Measurements from ENCODE around the gene OSBPL2. TPM values are rescaled to one million over a fixed set of nuclear protein-coding genes. Genes with fewer than 3 reads are reported as not detected.

Gene OSBPL2
- total RNA-seq, 1 experiment from 2014 or later = 36.9 TPM

DNA sequence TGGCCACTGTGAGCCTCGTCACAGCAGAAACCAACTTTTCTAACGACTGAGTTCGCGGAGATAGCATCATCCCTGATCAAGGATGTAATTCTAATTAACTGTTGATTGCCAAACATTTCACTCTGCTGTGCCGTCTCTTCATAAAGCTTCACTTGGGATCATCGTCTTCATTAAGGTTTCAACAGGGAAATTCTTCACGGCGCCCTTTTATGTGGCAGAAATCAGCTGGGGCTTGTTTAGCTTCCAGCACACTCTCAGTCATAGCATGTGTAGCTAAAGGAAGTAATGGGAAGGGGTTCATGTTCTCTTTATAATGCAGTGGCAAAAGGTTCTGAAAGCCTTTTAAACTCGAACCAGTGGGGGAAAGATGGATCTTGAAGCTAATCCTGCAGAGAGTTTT, 55.6 kb downstream of the OSBPL2 start:
- Histone ChIP-seq H3K9me2 (ENCODE audit: insufficient read depth) (no peaks in the 10 kb centered on the region), H3K9ac (ENCODE audit: low read length) (no peak overlapping the region), H2AFZ (ENCODE audit: low read depth, low read length, poor library complexity, severe bottlenecking) (no peak overlapping the region), H3K9me3 (ENCODE audit: control insufficient read depth in 1 of 2, insufficient read depth in 1 of 2, low read depth in 1 of 2, low read length in 2 of 2) (no peaks in the 10 kb centered on the region), H3K4me3 (replicated peaks in 1 of 2; ENCODE audit: low read depth in 1 of 2, low read length in 2 of 2) (no peak overlapping the region), H3K36me3 (ENCODE audit: control insufficient read depth in 1 of 2, insufficient read depth in 2 of 2, low read length in 2 of 2) (peaks cover 5 to 6% of the 10 kb centered on the region in 2 experiments; a peak in 1 of 4 replicates), H3K27ac (ENCODE audit: low read depth, low read length) (no peak overlapping the region), H4K20me1 (ENCODE audit: insufficient read depth) (no peaks in the 10 kb centered on the region), H3K4me2 (ENCODE audit: low read length) (no peak overlapping the region), H3K79me2 (ENCODE audit: insufficient read depth, low read length) (no peaks in the 10 kb centered on the region), H3K27me3 (ENCODE audit: insufficient read depth, low read length) (no peaks in the 10 kb centered on the region), H3K4me1 (ENCODE audit: control insufficient read depth in 1 of 2, insufficient read depth in 2 of 2, low read length in 2 of 2) (no peaks in the 10 kb centered on the region)
- no peak for ATAC-seq
- ChIA-PET POLR2A (no interaction called here), CTCF (no interaction called here), RAD21 (ENCODE audit: low non-redundant PET in 1 of 2, low total read pairs in 2 of 2, uncharacterized antibody in 2 of 2, unreplicated experiment in 2 of 2) (no interaction called here)
- intact Hi-C loops (cut with micrococcal nuclease) = no loop called here
- no peak for TF ChIP-seq EZH2phosphoT487 (IDR thresholded peaks at IDR 0.05; ENCODE audit: borderline replicate concordance)
- TF ChIP-seq ELF1 (IDR thresholded peaks at IDR 0.05; ENCODE audit: borderline replicate concordance, low read depth) = no peak
- no peak for TF ChIP-seq RAD21 (IDR thresholded peaks at IDR 0.05; ENCODE audit: low read depth)
- TF ChIP-seq CEBPB (IDR thresholded peaks at IDR 0.05; ENCODE audit: low read depth) = no peak
- no peak for TF ChIP-seq REST (IDR thresholded peaks at IDR 0.05; ENCODE audit: low read depth)
- no peak for TF ChIP-seq ZFX (IDR thresholded peaks at IDR 0.05)
- TF ChIP-seq CTCF (IDR thresholded peaks at IDR 0.05 in 2 of 3, conservative IDR thresholded peaks at IDR 0.05 in 1 of 3; ENCODE audit: borderline replicate concordance in 1 of 3, insufficient read depth in 1 of 3, low read depth in 2 of 3, low read length in 2 of 3) = no peak
- TF ChIP-seq POLR2AphosphoS5 (IDR thresholded peaks at IDR 0.05; ENCODE audit: low read depth, low read length) = no peak
- no peak for TF ChIP-seq CBX3 (IDR thresholded peaks at IDR 0.05; ENCODE audit: low read depth)
- TF ChIP-seq YY1 (IDR thresholded peaks at IDR 0.05; ENCODE audit: extremely low read depth, insufficient replicate concordance, low read depth, low read length) = no peak
- TF ChIP-seq SIN3A (IDR thresholded peaks at IDR 0.05; ENCODE audit: low read depth) = no peak
- TF ChIP-seq, protein P1, sequence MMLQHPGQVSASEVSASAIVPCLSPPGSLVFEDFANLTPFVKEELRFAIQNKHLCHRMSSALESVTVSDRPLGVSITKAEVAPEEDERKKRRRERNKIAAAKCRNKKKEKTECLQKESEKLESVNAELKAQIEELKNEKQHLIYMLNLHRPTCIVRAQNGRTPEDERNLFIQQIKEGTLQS (IDR thresholded peaks at IDR 0.05) = no peak
- TF ChIP-seq MAX (IDR thresholded peaks at IDR 0.05) = no peak
- no peak for TF ChIP-seq POLR2A (IDR thresholded peaks at IDR 0.05; ENCODE audit: borderline replicate concordance, extremely low read depth, insufficient read depth, insufficient read length)
- no peak for TF ChIP-seq TCF7L2 (IDR thresholded peaks at IDR 0.05; ENCODE audit: borderline replicate concordance, extremely low read depth, insufficient read depth, insufficient read length)
- TF ChIP-seq EZH2 (IDR thresholded peaks at IDR 0.05) = no peak
- TF ChIP-seq EGR1 (IDR thresholded peaks at IDR 0.05; ENCODE audit: low read depth) = no peak
- no peak for TF ChIP-seq JUND (IDR thresholded peaks at IDR 0.05)
- TF ChIP-seq FOSL1 (IDR thresholded peaks at IDR 0.05; ENCODE audit: low read depth) = no peak
- TF ChIP-seq SRF (IDR thresholded peaks at IDR 0.05; ENCODE audit: low read depth) = no peak
- no TSS peak for BruUV-seq (replicated peaks)
- DNase-seq (ENCODE audit: low read depth, low spot score) = no peak

Data from HCT116 (cell line).